GM19351 (cell line): ENCODE results near the gene TTC6.
"Not testable (repeated sequence)": the region's sequence is repeated elsewhere in the genome, so short reads cannot be mapped to it uniquely, and the experiment has no call there.

Experiments used
- ATAC-seq: cut with Tn5 transposase; IDR thresholded peaks from one replicate; pipeline ENCODE4 v1.9.1; 2021; ENCODE audit warnings: mild to moderate bottlenecking, moderate library complexity; ENCODE audit not compliant: unreplicated experiment

Gene TTC6

DNA sequence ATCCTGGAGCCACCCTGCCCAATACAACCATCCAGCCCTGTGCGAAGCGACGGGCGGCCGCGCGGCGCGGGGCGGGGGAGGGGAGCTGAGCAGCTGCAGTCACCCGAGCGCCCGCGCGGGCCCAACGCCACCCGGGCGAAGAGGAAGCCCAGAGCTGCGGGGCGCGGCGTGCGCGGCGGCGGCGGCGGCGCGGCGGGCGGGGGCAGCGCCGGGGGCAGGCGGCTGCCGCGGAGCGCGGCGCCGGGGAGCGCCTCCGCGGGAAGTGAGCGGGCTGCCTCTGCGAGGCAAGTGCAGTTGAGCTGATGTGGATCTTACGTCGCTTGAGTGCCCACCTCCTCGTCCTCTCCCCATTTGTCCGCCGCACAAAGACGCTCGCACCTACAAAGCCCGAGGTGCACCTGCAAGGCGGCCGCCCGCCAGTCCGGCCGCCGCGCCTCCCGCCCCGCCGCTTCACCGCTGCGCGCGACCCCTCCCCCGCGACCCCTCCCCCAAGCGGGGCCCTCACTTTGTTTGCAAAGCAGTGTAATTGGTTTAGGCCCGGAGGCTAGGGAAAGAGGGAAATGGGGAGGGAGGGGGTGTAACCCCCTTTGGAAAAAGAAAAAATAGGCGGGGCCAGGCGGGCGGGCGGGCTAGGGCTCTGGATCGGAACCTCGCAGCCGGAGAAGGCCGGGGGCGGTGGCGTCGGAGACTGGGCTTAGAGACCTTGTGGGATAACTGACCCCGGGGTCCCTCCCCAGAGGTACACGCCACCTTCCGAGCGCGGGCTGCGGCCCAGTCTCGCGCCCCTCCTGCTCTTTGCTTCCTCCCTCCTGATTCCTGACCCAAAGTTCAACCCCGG, at the start of gene TTC6, which contains the start of gene FOXA1:
TTC6 (plus strand) TSS at position 659 of the 838 bp plus-strand sequence. CDS start 26,436 bp downstream, outside the sequence.
FOXA1 (minus strand) TSS at position 279 of the 838 bp plus-strand sequence; CDS start at position 2, 277 bp downstream.
- no peak for ATAC-seq

DNA sequence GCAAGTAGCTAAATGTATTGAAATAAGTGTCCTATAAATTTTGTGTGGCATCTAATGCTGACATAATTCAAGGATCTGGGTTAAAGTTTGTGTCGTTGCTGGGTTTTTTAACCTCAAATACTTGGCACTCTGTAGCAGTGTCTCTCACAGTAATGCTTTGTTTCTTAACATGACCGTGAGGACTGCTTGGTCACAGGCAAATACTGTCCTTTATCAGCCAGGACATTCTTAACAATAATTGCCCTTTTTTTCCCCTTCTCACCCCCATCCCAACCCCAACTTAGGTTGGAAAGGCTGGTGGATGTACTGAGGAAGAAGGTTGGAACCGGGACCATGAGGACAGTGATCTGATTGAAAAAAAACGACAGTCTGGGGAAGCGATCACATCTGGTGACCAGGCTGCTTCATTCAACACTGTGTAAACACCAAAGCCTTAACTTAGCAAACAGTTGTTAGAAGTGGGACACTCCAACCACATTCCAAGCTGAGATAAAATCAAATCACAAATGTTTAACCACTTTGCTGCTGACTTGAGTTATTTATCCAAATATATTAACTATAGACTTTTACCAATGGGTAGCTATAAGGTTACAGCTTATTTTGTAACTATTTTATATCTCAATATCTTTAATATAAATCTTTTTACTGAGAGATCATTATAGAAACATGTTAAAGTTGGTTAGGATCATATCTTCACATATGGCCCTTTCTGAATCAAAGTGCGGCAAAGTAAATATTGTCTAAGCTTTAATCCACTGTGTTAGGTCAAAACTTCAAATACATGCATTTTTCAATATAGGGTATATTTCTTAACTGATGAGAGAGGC, 48.6 kb upstream of the TTC6 start:
- no peak for ATAC-seq

DNA sequence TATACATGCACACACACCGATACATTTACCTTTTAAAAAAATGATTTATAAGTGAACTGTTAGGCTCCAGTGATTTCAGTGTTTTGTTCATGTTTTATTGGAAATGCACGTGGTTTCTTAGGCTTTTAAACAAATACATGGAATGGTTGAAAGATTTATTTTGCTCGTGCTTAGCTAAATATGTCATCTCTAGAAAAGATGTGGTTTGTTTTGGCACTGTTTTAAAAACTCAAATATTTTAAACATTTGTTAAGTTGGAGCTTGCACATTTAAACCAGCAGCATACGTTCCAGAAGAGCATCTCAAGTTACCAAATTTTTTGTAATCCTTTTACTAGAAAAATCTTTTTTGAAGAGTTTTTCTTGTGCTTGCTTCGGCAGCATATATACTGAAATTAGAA, 44.9 kb upstream of the TTC6 start:
- ATAC-seq = no peak

DNA sequence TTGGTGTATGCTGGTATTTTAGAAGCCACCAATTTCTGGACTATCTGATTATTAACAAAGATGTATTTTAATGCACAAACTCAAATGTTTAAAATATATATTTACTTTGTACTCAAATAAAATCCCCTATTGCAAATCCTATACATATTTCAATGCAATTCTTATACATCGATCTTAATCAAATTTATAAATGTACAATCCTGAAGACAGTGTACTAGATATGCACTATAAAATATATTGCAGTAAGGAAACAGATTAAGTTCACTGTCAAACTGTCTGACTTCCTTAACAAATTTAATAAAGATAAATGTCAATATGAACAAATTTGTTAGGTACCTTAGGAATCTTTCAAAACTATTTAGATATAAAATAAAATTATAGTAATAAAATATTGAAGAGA, 44.3 kb upstream of the TTC6 start:
- ATAC-seq = no peak

DNA sequence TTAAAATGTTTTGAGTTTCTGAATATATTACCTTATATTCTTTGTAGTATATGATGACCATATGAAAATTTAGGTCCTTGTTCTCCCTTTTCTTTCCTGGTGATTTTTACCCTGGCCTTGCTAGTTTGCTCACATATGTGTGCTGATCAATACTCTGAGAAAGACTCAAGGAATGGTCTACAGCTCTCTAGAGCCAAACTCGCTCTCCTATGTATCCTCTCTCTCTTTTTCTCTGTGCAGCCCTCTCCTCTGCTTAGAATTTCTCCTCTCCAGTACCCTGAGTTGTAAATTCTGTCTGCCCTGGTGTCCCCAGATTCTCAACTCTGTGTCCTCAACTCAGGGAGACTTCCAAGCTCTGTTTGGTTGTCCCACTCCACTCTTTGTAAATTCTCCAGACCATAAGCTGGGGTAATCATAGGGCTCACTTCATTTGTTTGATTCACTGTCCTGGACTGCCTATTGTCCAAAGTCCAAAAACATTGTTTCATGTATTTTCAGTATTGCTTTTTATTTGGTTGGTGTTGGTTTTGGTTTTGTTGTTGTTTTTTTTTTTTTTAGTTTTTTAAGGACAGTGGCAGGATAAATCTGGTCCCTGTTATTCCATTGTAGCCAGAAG, 41.4 kb upstream of the TTC6 start:
- no peak for ATAC-seq

DNA sequence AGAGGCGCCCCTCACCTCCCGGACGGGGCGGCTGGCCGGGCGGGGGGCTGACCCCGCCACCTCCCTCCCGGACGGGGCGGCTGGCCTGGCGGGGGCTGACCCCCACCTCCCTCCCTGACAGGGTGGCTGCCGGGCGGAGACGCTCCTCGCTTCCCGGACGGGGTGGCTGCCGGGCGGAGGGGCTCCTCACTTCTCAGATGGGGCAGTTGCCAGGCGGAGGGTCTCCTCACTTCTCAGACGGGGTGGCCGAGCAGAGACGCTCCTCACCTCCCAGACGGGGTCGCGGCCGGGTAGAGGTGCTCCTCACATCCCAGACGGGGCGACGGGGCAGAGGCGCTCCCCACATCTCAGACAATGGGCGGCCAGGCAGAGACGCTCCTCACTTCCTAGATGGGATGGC, 39.8 kb upstream of the TTC6 start:
- ATAC-seq = not testable (repeated sequence)

DNA sequence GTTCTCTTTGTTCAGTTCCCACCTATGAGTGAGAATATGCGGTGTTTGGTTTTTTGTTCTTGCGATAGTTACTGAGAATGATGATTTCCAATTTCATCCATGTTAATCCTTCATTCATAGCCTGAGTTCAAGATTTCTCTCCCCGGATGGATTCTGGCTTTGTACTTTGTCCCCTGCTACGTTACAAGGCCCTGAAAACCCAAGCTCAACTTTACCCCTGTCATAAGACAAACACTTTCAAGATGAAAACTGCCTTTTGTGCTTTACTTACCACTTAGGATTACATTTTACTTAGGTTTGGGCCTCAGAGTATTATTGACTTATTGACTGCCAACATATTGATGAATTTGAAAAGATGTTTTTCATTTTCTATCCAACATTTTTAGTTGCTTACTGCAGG, 36.7 kb upstream of the TTC6 start:
- ATAC-seq = no peak

DNA sequence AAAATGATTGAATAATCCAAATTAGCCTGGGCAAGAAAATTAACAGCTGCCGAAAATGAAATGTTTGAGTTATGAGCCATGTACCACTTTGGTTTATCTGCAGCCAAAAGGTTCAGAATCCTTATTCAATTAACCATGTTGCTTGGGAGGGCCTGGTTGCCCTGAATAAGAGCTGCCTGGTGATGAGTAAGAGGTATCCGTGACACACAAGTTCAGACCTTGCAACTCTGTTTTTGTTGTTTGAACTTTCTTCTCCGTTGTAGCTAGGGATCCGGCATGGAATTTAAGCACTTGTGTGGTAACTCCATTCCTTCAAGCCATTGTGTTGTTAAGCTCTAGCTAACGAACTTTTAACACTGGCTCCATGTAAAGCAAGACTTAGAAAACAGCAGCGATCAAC, 36.0 kb upstream of the TTC6 start:
- ATAC-seq = no peak

DNA sequence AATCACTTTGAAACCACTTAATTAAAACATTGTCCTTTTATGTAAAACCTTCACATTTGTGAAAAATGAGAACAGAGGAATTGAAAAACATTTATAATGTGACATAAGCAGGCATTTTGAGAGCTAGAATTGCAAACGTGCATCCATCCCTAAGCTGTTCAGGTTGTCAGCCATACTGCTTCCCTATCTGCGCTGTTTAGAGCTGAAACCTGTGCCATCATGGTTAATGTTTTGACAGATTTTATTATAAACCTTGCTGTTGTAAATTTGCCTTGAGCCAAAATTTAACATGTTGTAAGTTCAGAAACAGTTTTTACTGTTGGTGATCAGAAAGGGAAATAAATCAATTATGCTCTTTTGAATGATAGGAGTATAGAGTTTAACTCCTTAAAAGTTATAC, 32.2 kb upstream of the TTC6 start:
- no peak for ATAC-seq

GRCh38 chr14:37565550-37565949, 29.9 kb upstream of the TTC6 start:
- ATAC-seq = no peak

DNA sequence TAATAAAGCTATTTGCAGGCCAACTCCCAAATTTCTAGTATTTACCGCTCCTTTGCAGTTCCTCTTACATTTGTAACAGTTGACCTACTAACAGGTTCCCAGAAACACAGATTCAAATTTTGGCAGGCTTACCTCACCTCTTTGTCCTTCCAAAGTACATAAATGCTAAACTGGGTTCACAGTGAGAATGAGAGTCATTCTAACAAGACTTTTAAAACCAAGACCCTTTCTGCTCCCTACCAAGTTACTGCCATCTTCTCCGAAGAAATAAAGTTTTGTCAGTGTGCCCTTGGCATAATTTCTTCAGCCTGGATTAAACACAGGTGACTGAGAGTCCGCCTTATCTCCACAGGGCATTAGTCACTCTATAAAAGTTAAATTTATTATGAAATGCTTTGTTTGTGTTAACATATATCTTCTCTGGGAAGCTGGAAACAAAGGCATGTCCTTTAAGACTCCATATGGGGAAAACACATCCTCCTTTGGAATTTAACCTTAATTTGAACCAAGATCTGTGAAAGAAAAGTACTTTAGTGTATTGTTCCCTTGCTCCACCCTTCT, 28.5 kb upstream of the TTC6 start:
- no peak for ATAC-seq

- ATAC-seq = no peak
These were observed 25.7 kb upstream of the TTC6 start for GRCh38 chr14:37569729-37570128.

GRCh38 chr14:37571391-37571790, 24.0 kb upstream of the TTC6 start:
- ATAC-seq = no peak

- ATAC-seq = no peak
These were observed 22.1 kb upstream of the TTC6 start for GRCh38 chr14:37573356-37573755.

- no peak for ATAC-seq
These were observed 16.2 kb upstream of the TTC6 start for GRCh38 chr14:37579274-37579673.

DNA sequence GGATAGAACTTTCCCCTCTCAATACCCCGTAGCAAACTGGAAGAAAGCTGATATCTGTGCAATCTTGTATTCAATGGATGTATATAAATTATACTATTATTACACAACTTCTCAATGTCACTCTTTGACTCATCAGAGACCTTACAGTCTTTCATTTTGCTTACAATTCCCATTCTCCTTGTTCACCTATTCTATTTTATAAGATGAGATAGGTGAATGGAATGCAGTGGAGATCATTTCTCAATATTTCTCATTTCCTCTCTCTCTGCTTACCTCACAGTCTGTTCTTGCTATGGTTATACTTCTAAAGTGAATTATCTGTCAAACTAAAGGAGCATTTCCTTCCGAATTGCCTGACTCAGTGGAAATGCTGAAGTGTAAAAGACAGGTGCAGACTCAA, 15.3 kb upstream of the TTC6 start:
- ATAC-seq = no peak

GRCh38 chr14:37583358-37584210, 11.8 kb upstream of the TTC6 start:
- no peak for ATAC-seq

- no peak for ATAC-seq
These were observed 11.0 kb upstream of the TTC6 start for GRCh38 chr14:37584211-37585100.

- ATAC-seq = no peak
These were observed 10.3 kb upstream of the TTC6 start for GRCh38 chr14:37585101-37585511.
